IPS-11a (cell line): ENCODE measurements around the gene ZNF335.
A peak's percentile ranks its signal among the peaks of the same experiment; 100 is the strongest.
"Not testable (repeated sequence)": the region's sequence is repeated elsewhere in the genome, so short reads cannot be mapped to it uniquely, and the experiment has no call there.

ENCODE experiments used
- H3K4me3 ChIP-seq: one replicate; pipeline ENCODE4 v1.5.1; 2013; ENCODE audit warnings: low read depth, low read length, control low read depth

ZNF335 gene

GRCh38 chr20:45972500-45973183, 639 bp upstream of the ZNF335 start:
- H3K4me3 ChIP-seq: peak overlapping the region; percentile 66

- peak overlapping the region; percentile 66 for H3K4me3 ChIP-seq
These were observed 653 bp downstream of the ZNF335 start for GRCh38 chr20:45971425-45971674.

GRCh38 chr20:45970646-45971424, 1.2 kb downstream of the ZNF335 start:
- H3K4me3 ChIP-seq: peak overlapping the region; percentile 66

- no peak overlapping the region for H3K4me3 ChIP-seq
These were observed 2.0 kb downstream of the ZNF335 start for GRCh38 chr20:45969712-45970634.

- no peak overlapping the region for H3K4me3 ChIP-seq
These were observed 2.9 kb downstream of the ZNF335 start for GRCh38 chr20:45968801-45969711.

GRCh38 chr20:45968081-45968671, 3.8 kb downstream of the ZNF335 start:
- H3K4me3 ChIP-seq: no peak overlapping the region

GRCh38 chr20:45967551-45968080, 4.4 kb downstream of the ZNF335 start:
- no peak overlapping the region for H3K4me3 ChIP-seq

- H3K4me3 ChIP-seq: no peak overlapping the region
These were observed 6.6 kb downstream of the ZNF335 start for GRCh38 chr20:45965169-45966002.

- H3K4me3 ChIP-seq: no peak overlapping the region
These were observed 8.0 kb downstream of the ZNF335 start for GRCh38 chr20:45964006-45964400.

- no peak overlapping the region for H3K4me3 ChIP-seq
These were observed 8.7 kb downstream of the ZNF335 start for GRCh38 chr20:45963059-45964005.

- H3K4me3 ChIP-seq: no peak overlapping the region
These were observed 9.8 kb downstream of the ZNF335 start for GRCh38 chr20:45962031-45962755.

GRCh38 chr20:45959956-45960630, 11.9 kb downstream of the ZNF335 start:
- H3K4me3 ChIP-seq: no peak overlapping the region

- no peak overlapping the region for H3K4me3 ChIP-seq
These were observed 12.9 kb downstream of the ZNF335 start for GRCh38 chr20:45959126-45959525.

- no peak overlapping the region for H3K4me3 ChIP-seq
These were observed 13.4 kb downstream of the ZNF335 start for GRCh38 chr20:45958593-45958992.

GRCh38 chr20:45957021-45957941, 14.7 kb downstream of the ZNF335 start:
- no peak overlapping the region for H3K4me3 ChIP-seq

GRCh38 chr20:45956326-45956725, 15.7 kb downstream of the ZNF335 start:
- not testable (repeated sequence) for H3K4me3 ChIP-seq
